Inflammatory macrophage treated with lipopolysaccharide for 4 hours (primary cell): Measurements from ENCODE around the gene ZNF451.
"Not testable (repeated sequence)": the region's sequence is repeated elsewhere in the genome, so short reads cannot be mapped to it uniquely, and the experiment has no call there.

ENCODE experiments used
- DNase-seq: peaks from one replicate; pipeline ENCODE4 v3.0.0-alpha.2; 2020

The ZNF451 gene

GRCh38 chr6:57089687-57090457 is at the start of gene ZNF451:
Gene ZNF451 (plus strand): TSS chr6:57090188. CDS start chr6:57090254, 66 bp downstream.
- peak; percentile 95 for DNase-seq

DNA sequence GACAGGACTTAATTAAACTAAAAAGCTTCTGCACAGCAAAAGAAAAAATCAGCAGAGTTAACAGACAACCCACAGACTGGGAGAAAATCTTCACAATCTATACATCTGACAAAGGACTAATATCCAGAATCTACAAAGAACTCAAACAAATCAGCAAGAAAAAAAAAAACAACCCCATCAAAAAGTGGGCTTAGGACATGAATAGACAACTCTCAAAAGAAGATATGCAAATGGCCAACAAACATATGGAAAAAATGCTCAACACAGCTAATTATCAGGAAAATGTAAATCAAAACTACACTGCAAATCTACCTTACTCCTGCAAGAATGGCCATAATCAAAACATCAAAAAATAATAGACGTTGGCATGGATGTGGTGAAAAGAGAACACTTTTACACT is 45.9 kb upstream of the ZNF451 start:
- not testable (repeated sequence) for DNase-seq

- DNase-seq = no peak
Observed at GRCh38 chr6:57044568-57044967, 45.4 kb upstream of the ZNF451 start.

DNA sequence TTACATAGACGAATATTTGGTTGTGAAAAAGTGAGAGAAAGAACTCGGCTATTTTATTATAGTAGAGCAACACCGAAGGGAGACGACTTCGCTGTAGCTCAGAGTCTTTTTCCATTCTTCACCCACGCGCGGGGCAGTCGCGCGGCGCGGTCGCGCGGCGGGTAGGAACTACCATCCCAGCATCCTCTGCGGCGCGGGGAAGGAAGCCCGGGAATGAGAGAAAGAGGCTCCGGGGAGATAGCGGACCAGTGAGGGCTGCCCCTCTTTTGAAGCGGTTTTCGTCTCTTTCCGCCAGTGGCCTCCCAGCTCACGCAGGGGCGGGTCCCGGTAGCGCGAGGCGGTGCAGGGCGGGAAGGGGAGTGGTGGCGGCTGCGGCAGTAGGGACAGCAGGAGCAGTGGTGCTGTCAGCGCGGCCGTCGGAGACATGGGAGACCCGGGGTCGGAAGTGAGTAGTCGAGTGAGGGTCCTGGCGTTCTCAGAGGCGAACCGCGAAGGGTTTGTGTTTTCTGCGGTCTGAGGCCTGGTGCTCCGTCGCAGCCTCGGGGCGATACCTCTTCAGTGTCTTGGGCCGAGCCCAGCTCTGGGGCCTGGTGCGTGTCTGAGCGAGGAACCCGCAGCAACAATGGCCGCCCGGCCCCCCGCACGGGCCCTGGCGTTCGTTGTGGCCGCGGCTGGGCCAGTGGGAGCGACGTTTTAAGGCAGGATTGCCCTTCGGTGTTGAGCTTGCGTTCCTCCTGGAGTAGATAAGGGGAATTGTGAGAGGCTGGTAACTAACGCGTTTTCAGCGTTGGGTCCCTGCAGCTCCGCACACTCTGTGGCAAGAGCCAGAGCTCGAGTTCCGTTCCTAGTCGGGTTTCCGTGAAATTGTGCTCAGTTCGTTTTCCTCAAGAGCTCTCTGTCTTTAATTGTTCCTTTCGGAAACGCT is 43.4 kb upstream of the ZNF451 start, which contains the start of gene KIAA1586:
KIAA1586 (plus strand) TSS at position 362 of the 925 bp plus-strand sequence; CDS start at position 425, 63 bp downstream.
- peak; percentile 83 for DNase-seq

DNA sequence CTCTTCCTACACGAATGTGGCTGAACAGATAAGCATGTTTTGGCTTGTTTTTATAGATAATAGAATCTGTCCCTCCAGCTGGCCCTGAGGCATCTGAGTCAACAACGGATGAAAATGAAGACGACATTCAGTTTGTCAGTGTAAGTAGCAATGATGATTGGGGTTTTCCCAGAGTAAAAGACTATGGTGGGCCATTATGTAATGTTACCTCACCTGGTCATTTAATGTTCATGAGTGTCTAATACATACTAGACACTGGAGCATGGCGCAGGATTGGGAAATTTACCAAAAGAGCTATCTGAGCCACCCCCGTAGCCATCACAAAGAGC is 42.8 kb upstream of the ZNF451 start:
- not testable (repeated sequence) for DNase-seq

GRCh38 chr6:57047859-57048258 is 42.1 kb upstream of the ZNF451 start:
- DNase-seq = not testable (repeated sequence)

DNA sequence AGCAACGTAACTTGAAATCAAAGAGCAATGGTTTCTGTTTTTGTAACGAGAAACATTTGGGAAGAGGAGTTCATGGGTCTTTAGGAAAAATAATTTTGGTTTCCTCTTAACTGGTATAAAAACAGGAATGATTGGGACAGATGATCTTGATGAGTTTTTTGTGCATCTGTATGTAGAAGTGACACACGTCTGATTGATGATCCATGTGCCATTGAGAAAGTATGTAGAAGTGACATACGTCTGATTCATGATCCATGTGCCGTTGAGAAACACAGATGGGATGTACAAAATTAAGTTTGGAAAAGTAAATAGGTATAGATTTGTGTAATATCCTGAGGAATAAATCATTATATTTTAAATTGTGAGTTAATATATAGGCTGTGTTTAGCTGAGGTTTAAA is 41.4 kb upstream of the ZNF451 start:
- DNase-seq = no peak

GRCh38 chr6:57063847-57064246 is 26.1 kb upstream of the ZNF451 start:
- no peak for DNase-seq

- DNase-seq = no peak
Observed at GRCh38 chr6:57064809-57065208, 25.2 kb upstream of the ZNF451 start.

DNA sequence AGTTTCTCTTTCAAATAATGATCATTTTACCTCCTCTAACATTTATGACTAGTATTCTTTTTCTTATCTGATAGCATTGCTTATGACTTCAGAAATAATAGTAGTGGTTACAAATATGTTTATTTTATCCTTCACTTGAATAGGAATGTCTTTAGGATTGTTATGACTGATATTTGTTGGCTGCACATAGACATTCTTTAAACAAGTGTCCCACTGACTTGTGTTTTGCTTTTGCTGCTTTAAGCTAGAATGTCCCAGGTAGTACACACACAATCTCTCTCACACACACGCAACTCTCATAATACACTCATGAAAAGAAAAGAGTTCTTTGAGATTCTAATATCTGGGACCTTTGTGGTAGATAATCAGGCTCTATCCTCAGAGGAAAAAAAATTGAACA is 21.9 kb upstream of the ZNF451 start:
- no peak for DNase-seq

DNA sequence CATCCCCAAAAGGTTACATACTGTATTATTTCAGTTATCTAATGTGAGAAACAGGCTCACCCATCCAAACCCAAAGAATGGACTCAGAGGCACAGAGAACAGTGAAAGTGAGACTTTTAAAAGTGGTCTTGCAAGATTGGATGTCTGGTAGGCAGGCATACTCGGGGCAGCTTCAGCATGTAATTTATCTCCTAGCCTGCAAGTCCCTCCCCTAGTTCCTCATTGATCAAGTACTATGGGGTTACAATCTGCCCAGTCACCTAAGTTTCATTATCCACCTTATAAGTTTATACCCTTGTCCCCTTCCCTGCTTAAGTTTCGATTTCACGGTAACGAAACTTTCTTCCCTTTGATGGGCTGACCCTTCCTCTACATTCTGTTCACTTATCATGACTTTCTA is 20.8 kb upstream of the ZNF451 start:
- no peak for DNase-seq

DNA sequence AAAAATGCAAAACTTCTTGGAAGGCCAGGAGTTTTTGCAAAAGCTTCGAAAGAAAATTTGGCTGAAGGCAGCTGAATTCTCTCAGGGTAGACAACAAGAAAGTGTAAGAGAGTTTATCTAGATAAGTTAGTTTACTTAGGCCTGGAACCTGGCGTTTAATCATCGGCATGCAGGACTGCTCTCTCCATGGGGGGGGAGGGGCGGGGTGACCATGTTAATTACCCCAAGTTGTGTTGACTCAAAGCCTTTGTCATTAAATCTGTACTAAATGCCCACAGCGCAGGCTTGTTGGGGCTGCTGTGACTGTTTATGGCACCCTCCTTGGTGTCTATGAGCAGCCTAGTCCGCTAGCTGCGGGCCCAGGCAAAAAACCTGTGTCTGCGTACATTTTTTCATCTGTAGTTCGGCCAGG is 20.1 kb upstream of the ZNF451 start:
- DNase-seq = no peak

GRCh38 chr6:57072108-57072507 is 17.9 kb upstream of the ZNF451 start:
- DNase-seq = no peak

DNA sequence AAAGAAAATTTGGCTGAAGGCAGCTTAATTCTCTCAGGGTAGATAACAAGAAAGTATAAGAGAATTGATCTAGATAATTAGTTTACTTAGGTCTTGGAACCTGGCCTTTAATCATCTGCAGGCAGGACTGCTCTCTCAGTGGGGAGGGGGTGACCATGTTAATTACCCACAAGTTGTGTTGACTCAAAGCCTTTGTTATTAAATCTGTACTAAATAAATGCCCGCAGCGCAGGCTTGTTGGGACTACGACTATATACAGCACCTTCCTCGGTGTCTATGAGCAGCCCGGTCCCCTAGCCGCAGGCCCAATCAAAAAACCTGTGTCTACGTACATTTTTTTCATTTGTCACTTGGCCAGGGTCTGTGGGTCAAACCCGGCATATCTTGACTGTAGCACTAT is 15.6 kb upstream of the ZNF451 start:
- DNase-seq = no peak

DNA sequence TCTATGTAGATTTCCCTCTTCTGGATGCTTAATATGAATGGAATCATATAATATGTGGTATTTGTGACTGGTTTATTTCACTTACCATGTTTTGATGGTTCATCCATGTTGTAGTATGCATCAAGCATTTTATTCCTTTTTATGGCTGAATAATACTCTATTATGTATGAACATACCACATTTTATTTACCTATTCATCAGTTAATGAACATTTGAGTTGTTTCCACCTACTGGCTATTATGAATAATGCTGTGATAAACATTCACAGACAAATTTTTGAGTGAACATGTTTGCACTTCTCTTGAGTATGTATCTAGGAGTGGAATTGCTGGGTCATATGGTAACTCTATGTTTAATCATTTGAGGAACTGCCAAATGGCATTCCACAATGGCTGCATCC is 14.9 kb upstream of the ZNF451 start:
- no peak for DNase-seq

DNA sequence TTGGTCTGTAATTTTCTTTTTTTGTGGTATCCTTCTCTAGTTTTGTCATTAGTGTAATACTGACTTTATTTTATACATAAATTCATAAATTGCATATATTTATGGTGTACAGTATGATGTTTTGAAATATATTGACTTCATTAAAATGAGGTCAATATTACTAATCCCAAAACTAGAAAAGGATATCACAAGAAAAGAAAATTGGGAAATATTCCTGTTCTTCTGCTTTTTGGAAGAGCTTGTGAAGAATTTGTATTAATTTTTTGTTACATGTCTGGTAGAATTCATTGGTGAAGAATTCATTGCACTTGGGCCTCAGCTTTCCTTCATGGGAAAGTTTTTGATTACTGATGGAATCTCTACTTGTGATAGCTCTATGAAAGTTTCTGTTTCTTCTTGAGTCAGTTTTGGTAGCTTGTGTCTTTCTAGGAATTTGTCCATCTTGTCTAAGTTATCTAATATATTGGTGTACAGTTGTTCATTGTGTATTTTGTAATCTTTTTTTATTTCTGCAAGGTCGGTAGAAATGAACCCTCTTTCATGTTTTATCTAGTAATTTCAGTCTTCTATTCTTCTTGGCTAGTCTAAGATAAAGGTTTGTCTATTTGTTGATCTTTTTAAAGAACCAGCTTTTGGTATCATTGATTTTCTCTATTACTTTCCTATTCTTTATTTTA is 11.3 kb upstream of the ZNF451 start:
- DNase-seq = peak; percentile 65

DNA sequence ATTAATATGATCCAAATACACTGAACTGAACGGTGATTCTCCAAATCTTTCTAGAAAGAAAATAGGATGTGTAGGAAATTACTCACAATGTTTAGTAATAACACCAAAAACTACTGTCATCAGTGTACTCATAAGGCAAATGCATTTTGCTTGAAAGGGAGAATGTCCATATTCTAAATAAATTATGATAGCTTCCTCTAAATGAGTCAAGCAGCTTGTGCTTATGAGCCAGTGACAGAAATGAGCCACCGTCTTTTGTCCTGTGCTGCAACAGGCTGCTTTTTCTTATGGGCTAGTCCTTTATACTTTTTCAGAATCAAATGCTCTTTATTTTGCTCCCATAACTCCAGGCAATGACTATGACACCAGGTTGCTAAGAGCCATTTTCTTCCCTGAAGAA is 4.5 kb upstream of the ZNF451 start:
- peak; percentile 44 for DNase-seq

DNA sequence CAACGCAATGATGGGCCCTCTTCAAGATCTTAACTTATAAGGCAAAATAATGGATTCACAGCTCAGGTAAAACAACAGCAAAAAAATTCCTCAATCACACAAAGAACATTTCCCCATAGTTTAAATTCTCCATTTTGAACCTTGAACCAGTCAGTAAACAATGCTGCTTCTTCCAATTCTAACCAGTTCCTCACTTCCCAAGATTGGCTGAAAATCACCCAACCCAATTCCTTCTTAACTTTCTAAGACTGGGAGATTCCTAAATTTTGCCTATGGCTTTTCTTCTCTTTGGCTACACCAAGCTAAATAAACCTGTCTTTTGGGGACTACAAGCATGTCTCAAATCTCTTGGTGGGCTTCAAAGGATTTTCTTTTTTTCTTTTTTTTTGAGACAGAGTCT is 3.1 kb upstream of the ZNF451 start:
- DNase-seq = no peak

GRCh38 chr6:57087916-57088315 is 2.1 kb upstream of the ZNF451 start:
- DNase-seq = peak; percentile 8

- DNase-seq = no peak
Observed at GRCh38 chr6:57089265-57089664, 723 bp upstream of the ZNF451 start.

DNA sequence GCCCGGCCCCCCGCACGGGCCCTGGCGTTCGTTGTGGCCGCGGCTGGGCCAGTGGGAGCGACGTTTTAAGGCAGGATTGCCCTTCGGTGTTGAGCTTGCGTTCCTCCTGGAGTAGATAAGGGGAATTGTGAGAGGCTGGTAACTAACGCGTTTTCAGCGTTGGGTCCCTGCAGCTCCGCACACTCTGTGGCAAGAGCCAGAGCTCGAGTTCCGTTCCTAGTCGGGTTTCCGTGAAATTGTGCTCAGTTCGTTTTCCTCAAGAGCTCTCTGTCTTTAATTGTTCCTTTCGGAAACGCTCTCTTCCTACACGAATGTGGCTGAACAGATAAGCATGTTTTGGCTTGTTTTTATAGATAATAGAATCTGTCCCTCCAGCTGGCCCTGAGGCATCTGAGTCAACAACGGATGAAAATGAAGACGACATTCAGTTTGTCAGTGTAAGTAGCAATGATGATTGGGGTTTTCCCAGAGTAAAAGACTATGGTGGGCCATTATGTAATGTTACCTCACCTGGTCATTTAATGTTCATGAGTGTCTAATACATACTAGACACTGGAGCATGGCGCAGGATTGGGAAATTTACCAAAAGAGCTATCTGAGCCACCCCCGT is 575 bp downstream of the ZNF451 start:
- not testable (repeated sequence) for DNase-seq

DNA sequence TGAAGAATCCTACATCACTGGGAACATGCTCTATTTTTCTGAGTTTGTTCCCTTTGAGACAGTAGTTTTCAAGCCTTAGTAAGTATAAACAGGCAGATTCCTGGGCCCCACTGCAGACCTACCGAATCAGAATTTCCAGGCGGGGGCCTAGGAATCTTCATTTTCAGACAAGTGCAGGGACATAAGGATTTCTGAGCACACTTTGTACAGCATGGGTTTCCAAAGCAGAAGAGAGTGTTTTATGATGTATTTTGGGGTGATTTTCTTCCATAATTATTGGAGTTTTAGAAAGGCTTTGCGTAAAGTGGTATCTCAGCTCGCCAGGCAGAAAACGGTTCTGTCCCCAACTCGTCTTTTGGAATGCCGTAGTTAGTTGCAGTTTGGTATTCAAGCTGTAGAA is 1.4 kb downstream of the ZNF451 start:
- DNase-seq = not testable (repeated sequence)

DNA sequence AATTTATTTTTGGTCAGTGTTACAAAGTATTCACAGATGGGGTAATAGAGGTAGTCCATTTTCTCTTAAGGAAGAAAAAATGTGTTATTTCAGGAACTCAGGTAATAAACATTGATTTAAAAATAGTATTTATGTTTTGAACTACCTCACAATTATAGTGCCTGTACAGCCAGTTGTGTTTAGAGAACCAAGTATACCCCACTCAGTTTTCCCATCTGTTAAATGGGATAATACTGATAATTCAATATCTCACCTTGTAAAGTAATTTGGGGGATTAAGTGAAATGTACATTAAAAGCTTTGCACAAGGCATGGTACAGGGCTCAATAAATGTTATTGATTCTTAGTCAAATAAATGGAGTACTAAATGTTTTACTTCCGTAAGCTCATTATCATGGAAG is 4.7 kb downstream of the ZNF451 start:
- no peak for DNase-seq
